Adrenal gland (tissue), 12 donors: ENCODE measurements around the gene KCNG4. TPM values are rescaled to one million over a fixed set of nuclear protein-coding genes. Genes with fewer than 3 reads are reported as not detected.

Experiments
- DNase-seq, 7 donors: peaks; one replicate each; pipeline ENCODE4 v3.0.0-alpha.2; 2019 to 2020
- H3K27ac ChIP-seq, 5 donors: fragments of 200-600 bp; sonication (generic) in 4 of 5; 1 replicate in 3 of 5; 2 replicates in 2 of 5; pipeline versions ENCODE4 v1.5.1 to v1.8.0; 2016 to 2020; ENCODE audit warnings: mild to moderate bottlenecking in 1 of 5
- H3K27me3 ChIP-seq: fragments of 200-600 bp; 2 replicates; pipeline ENCODE4 v1.8.0; 2021
- H3K36me3 ChIP-seq, 2 donors: fragments of 200-600 bp; replicated peaks in 1 of 2; 1 replicate in 1 of 2; 2 replicates in 1 of 2; pipeline versions ENCODE4 v1.5.1 to v1.8.0; 2018 to 2022
- H3K4me1 ChIP-seq, 2 donors: fragments of 200-600 bp; replicated peaks in 1 of 2; 1 replicate in 1 of 2; 2 replicates in 1 of 2; pipeline versions ENCODE4 v1.5.1 to v1.8.0; 2018 to 2021
- H3K4me3 ChIP-seq, 4 donors: fragments of 200-600 bp; sonication (generic) in 3 of 4; one replicate each; pipeline ENCODE4 v1.5.1; 2016 to 2018
- H3K9me3 ChIP-seq, 3 donors: fragments of 200-600 bp; sonication (generic) in 1 of 3; replicated peaks in 1 of 3; 1 replicate in 2 of 3; 2 replicates in 1 of 3; pipeline versions ENCODE4 v1.5.1 to v1.8.0; 2016 to 2021
- POLR2A ChIP-seq, 2 donors: fragments of 450-650 bp; IDR thresholded peaks; one replicate each; pipeline ENCODE4 v1.6.1; 2017; ENCODE audit warnings: antibody characterized with exemption in 2 of 2, mild to moderate bottlenecking in 2 of 2, moderate library complexity in 1 of 2
- WGBS, 4 donors: extraction: QIAGEN DNeasy Blood & Tissue Kit in 2 of 4; methylation state at CpG; one replicate each; pipeline versions ENCODE4 v1.1.5 to v1.1.7; 2013 to 2017; 5-methylcytosine and 5-hydroxymethylcytosine counted together
- intact Hi-C, 2 donors: fragments of 100-400 bp; cut with DNase I; formaldehyde crosslinking; loops; one replicate each; pipeline versions ENCODE4 v1.14.1 to v1.15.0; 2022 to 2023
- polyA plus RNA-seq, 3 donors: library from polyadenylated mRNA; stranded (reverse); fragments of 200-250 nt in 2 of 3; fragments of 350-450 nt in 1 of 3; fragmentation: Illumina TruSeq in 1 of 3; extraction: RNeasy Lipid Tissue Mini Kit (QIAGEN cat#74804) in 1 of 3; gene quantifications; one replicate each; pipeline ENCODE4 v1.2.3, GENCODE V29; 2013 to 2014
- small RNA-seq, 2 donors: library from RNA; depleted of rRNA; stranded (forward); fragments of <200 nt; gene quantifications; one replicate each; pipeline ENCODE3, GENCODE V24; 2016
- total RNA-seq, 9 donors: library from RNA; depleted of rRNA in 4 of 9; stranded (reverse); fragments of >200 nt in 4 of 9; fragments of 120-200 nt in 1 of 9; fragmentation: NEBNext Ultra II Directional in 1 of 9; extraction: Animal tissue kit (Norgen Biotek cat#: 25700) in 1 of 9; gene quantifications; one replicate each; pipeline versions ENCODE4 v1.1.0 to v1.2.4, GENCODE V29; 2013 to 2023
- TF ChIP-seq, protein P1 (sequence below), 6 experiments: fragments of 450-650 bp in 4 of 6; fragments of 200-600 bp in 2 of 6; sonication (generic) in 1 of 6; IDR thresholded peaks; 1 replicate in 5 of 6; 2 replicates in 1 of 6; pipeline versions ENCODE4 v1.5.1 to v1.8.0; 2016 to 2021; ENCODE audit warnings: antibody characterized with exemption in 6 of 6, mild to moderate bottlenecking in 2 of 6, moderate library complexity in 1 of 6
- donor health status: healthy with polysubstance abuse.
- donor health status: Bipolar disorder and iron deficiency.
- donor health status: DM: yes; HTN: yes; CAD: no.
- donor health status: DM: no; HTN: no; CAD: no.
- donor health status: DM: no; HTN: no; CAD: no.
- donor health status: DM: yes; HTN: yes; CAD: no.

The KCNG4 gene
- total and polyA plus RNA-seq, 12 donors = under 0.01 to 1.3 (median 0.36) TPM; not detected in 4

DNA sequence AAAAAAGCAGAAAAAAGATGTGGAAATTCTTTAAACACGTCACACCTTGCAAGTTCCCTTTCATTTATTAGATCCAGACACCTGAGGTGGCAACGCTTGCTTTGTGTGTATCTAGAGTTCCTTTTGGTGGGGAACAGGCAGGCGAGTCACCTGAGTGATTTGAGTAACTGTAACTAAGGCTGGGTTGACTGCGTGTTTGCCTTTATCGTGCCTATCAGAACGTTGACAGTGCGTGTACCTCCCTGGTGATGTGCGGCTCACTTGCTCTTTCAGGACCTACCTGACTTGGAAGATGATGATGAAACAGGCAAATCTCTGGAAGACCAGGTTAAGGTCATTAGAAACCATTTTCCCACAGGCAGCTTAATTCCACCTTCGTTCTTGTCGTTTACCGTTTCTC is 65.4 kb downstream of the KCNG4 start:
- WGBS, 4 donors = 74 to 83% (median 77%) methylated on average over 11 of the region's 11 CpGs
- no peak overlapping the region for H3K4me3 ChIP-seq
- peaks cover 0 to 14% of the 10 kb centered on the region in 2 donors for H3K36me3 ChIP-seq
- no peak overlapping the region for H3K27ac ChIP-seq
- no peaks in the 10 kb centered on the region for H3K9me3 ChIP-seq
- TF ChIP-seq, protein P1, sequence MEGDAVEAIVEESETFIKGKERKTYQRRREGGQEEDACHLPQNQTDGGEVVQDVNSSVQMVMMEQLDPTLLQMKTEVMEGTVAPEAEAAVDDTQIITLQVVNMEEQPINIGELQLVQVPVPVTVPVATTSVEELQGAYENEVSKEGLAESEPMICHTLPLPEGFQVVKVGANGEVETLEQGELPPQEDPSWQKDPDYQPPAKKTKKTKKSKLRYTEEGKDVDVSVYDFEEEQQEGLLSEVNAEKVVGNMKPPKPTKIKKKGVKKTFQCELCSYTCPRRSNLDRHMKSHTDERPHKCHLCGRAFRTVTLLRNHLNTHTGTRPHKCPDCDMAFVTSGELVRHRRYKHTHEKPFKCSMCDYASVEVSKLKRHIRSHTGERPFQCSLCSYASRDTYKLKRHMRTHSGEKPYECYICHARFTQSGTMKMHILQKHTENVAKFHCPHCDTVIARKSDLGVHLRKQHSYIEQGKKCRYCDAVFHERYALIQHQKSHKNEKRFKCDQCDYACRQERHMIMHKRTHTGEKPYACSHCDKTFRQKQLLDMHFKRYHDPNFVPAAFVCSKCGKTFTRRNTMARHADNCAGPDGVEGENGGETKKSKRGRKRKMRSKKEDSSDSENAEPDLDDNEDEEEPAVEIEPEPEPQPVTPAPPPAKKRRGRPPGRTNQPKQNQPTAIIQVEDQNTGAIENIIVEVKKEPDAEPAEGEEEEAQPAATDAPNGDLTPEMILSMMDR (IDR thresholded peaks at IDR 0.05) = no peak
- no peak for TF ChIP-seq POLR2A (IDR thresholded peaks at IDR 0.05)
- peaks cover 23 to 32% of the 10 kb centered on the region in 2 donors for H3K4me1 ChIP-seq
- H3K27me3 ChIP-seq = no peaks in the 10 kb centered on the region
- DNase-seq = no peak
- intact Hi-C loops = loop anchor here in 1 of 2 donors (5.0 kb wide), 1 partner anchor 87 kb away; no protein-coding TSS in a partner anchor

DNA sequence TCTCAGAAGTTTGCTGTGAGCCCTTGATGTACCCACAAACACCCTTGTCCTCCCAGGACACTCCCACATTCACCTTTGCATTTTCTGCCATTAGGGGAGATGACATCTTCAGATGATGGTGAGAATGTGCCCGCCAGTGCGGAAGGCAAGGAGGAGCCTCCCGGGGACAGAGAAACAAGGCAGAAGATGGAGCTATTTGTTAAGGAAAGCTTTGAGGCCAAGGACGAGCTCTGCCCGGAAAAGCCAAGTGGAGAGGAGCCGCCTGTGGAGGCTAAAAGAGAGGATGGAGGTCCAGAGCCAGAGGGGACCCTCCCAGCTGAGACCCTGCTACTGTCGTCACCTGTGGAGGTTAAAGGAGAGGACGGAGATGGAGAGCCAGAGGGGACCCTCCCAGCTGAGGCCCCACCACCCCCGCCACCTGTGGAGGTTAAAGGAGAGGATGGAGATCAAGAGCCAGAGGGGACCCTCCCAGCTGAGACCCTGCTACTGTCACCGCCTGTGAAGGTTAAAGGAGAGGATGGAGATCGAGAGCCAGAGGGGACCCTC is 70.0 kb downstream of the KCNG4 start:
- Histone ChIP-seq H3K9me3 (no peaks in the 10 kb centered on the region), H3K27me3 (no peaks in the 10 kb centered on the region), H3K36me3 (no peaks in the 10 kb centered on the region), H3K27ac (no peak overlapping the region), H3K4me3 (no peak overlapping the region), H3K4me1 (no peaks in the 10 kb centered on the region)
- 68 to 82% (median 74%) methylated on average over 11 of the region's 11 CpGs for WGBS, 4 donors
- DNase-seq = no peak
- TF ChIP-seq POLR2A (IDR thresholded peaks at IDR 0.05) = no peak
- TF ChIP-seq, protein P1 (IDR thresholded peaks at IDR 0.05) = no peak
- intact Hi-C loops = loop anchor here in 1 of 2 donors (5.0 kb wide), 1 partner anchor 83 kb away; no protein-coding TSS in a partner anchor

Small RNAs within 50 kb of the gene (small RNA-seq; reads per million reads assigned to genes)
- 0 reads per million in 2 donors for gene RNA5SP433

Other genes with a start within 250 kb of the KCNG4 start
- gene SLC38A8, start 197.2 kb downstream of the KCNG4 start, total RNA-seq = 1 to 10 TPM in 2 of 9 donors, under 1 TPM in 2, not detected in 5; 0.55 to 1.3 (median 0.88) TPM
- gene SLC38A8, start 197.2 kb downstream of the KCNG4 start, polyA plus RNA-seq = under 1 TPM in 2 of 3 donors, not detected in 1; 0.07 to 0.31 TPM
- 100 to 1,000 TPM in 2 of 9 donors, 10 to 100 TPM in 7; 69.0 to 132 (median 87.7) TPM for gene MBTPS1, start 123.1 kb downstream of the KCNG4 start, total RNA-seq
- 10 to 100 TPM; 61.5 to 71.5 (median 65.3) TPM for gene MBTPS1, start 123.1 kb downstream of the KCNG4 start, polyA plus RNA-seq
- 100 to 1,000 TPM in 1 of 9 donors, 10 to 100 TPM in 8; 19.0 to 122 (median 34.1) TPM for gene HSDL1, start 94.8 kb downstream of the KCNG4 start, total RNA-seq
- 10 to 100 TPM; 18.8 to 33.5 (median 28.6) TPM for gene HSDL1, start 94.8 kb downstream of the KCNG4 start, polyA plus RNA-seq
- gene DNAAF1, start 94.7 kb downstream of the KCNG4 start, total RNA-seq = 10 to 100 TPM in 1 of 9 donors, 1 to 10 TPM in 6, under 1 TPM in 2; 0.67 to 12.0 (median 2.3) TPM
- gene DNAAF1, start 94.7 kb downstream of the KCNG4 start, polyA plus RNA-seq = 10 to 100 TPM in 2 of 3 donors, 1 to 10 TPM in 1; 5.3 to 17.9 (median 10.4) TPM
- gene TAF1C, start 53.0 kb downstream of the KCNG4 start, total RNA-seq = 10 to 100 TPM; 18.9 to 66.7 (median 38.0) TPM
- 100 to 1,000 TPM in 1 of 3 donors, 10 to 100 TPM in 1, 1 to 10 TPM in 1; 6.4 to 205 (median 75.1) TPM for gene TAF1C, start 53.0 kb downstream of the KCNG4 start, polyA plus RNA-seq
- 1 to 10 TPM in 1 of 9 donors, under 1 TPM in 6, not detected in 2; 0.12 to 1.2 (median 0.55) TPM for gene ADAD2, start 48.9 kb downstream of the KCNG4 start, total RNA-seq
- 10 to 100 TPM in 1 of 3 donors, 1 to 10 TPM in 1, not detected in 1; 2.3 to 11.6 TPM for gene ADAD2, start 48.9 kb downstream of the KCNG4 start, polyA plus RNA-seq
- 100 to 1,000 TPM in 1 of 9 donors, 10 to 100 TPM in 7, 1 to 10 TPM in 1; 9.6 to 284 (median 37.5) TPM for gene WFDC1, start 54.9 kb upstream of the KCNG4 start, total RNA-seq
- gene WFDC1, start 54.9 kb upstream of the KCNG4 start, polyA plus RNA-seq = 10 to 100 TPM; 17.8 to 69.5 (median 42.1) TPM
- gene ATP2C2, start 128.5 kb upstream of the KCNG4 start, total RNA-seq = 1 to 10 TPM in 1 of 9 donors, under 1 TPM in 6, not detected in 2; 0.42 to 2.2 (median 0.61) TPM
- under 1 TPM; 0.07 to 0.40 (median 0.35) TPM for gene ATP2C2, start 128.5 kb upstream of the KCNG4 start, polyA plus RNA-seq